Measurements from ENCODE around the gene CLK1. TPM values are rescaled to one million over a fixed set of nuclear protein-coding genes. Genes with fewer than 3 reads are reported as not detected.
A peak's percentile ranks its signal among the peaks of the same experiment; 100 is the strongest.

CLK1 gene
- total and polyA plus RNA-seq, 2 donors (not counting 3 experiments of a cell fraction or from before 2014, with no cell fraction given), result 61.4 to 92.4 TPM

DNA sequence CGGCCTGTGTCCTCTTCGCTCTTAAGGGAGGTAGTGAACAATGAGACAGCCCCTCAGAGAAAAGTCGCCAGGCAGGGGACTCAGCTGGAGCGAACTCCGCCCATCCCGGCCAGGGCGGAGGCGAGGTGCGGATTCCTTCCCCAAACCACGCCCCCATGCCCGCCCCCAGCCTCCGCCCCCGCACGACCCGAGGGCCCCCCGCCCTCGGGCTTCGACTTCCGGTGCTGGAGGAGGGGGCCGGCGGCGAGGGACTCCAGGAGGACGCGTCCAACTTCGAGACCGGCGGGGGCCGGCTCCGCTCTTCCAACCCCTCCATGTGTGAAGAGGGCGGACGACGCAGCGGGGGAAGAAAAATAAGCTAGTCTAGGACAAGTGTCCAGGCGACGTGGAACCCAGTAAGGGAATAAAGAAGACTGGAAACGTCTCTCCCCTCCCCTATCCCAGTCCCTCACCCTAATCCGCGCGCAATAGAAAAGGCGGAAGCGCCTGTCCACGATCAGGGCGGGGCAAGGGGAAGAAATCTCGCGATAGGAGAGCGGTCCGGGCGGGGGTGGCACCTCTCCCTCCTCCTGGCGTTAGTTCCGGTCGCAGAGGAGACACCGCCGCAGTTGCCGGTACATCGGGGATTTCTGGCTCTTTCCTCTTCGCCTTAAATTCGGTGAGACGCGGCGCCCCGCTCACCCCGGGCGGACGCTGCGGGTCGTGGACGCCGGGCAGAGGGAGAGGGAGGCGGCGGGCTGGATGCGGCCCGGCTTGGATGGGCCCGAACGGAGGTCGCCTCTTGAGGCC lies 52.9 kb downstream of the CLK1 start, which contains the start of gene BZW1:
BZW1 (plus strand) TSS at position 578 of the 789 bp plus-strand sequence. CDS start 1,308 bp downstream, outside the sequence.
- Histone ChIP-seq H3K79me2 (ENCODE audit: control insufficient read depth, insufficient read depth, low read length) (peaks cover 47% of the 10 kb centered on the region), H3K27ac (ENCODE audit: insufficient read depth, low read depth, low read length) (peak within 1 kb of the TSS; percentile 98), H3K4me2 (ENCODE audit: insufficient read depth, low read length) (peak within 1 kb of the TSS; percentile 100), H3K27me3 (ENCODE audit: control insufficient read depth in 2 of 2, insufficient read depth in 2 of 2, low read length in 2 of 2) (no peaks in the 10 kb centered on the region), H3K9me3 (replicated peaks; ENCODE audit: control insufficient read depth, insufficient read depth, low read length) (no peaks in the 10 kb centered on the region), H3K4me1 (ENCODE audit: control insufficient read depth, extremely low read depth, insufficient read depth, low read length) (peaks cover 34% of the 10 kb centered on the region), H2AFZ (ENCODE audit: low read depth, low read length) (peak within 1 kb of the TSS; percentile 46), H3K9ac (replicated peaks; ENCODE audit: extremely low read depth, insufficient read depth, low read length) (peak within 1 kb of the TSS; percentile 99), H3K4me3 (replicated peaks in 1 of 3; ENCODE audit: insufficient read depth in 1 of 3, low read depth in 1 of 3, low read length in 3 of 3) (peak within 1 kb of the TSS; percentile 76 to 99 (median 96)), H4K20me1 (replicated peaks; ENCODE audit: control insufficient read depth, extremely low read depth, insufficient read depth, low read length) (peaks cover 13% of the 10 kb centered on the region), H3K9me1 (replicated peaks; ENCODE audit: control insufficient read depth, extremely low read depth, insufficient read depth, low read length) (no peaks in the 10 kb centered on the region), H3K36me3 (ENCODE audit: control insufficient read depth in 2 of 2, extremely low read depth in 1 of 2, insufficient read depth in 2 of 2, low read length in 2 of 2) (peaks cover 11 to 23% of the 10 kb centered on the region in 2 experiments)
- POLR2A ChIA-PET, result interaction anchor here (0.6 to 0.8 kb wide), 2 partner anchors 24 to 56 kb away, joined by 3 read pairs; no protein-coding TSS in a partner anchor
- TF ChIP-seq POLR2AphosphoS5 (IDR thresholded peaks at IDR 0.05; ENCODE audit: insufficient read depth, low read depth, low read length), result peak; percentile 82
- TF ChIP-seq POLR2A (IDR thresholded peaks at IDR 0.05; ENCODE audit: low read depth, low read length), result peak; percentile 69
- no peak for TF ChIP-seq CTCF (IDR thresholded peaks at IDR 0.05; ENCODE audit: extremely low read depth in 1 of 2, insufficient read depth in 1 of 2, low read depth in 1 of 2, low read length in 2 of 2)
- no TSS peak for BruUV-seq (replicated peaks)
- CTCF ChIA-PET, result interaction anchor here (0.6 to 3.1 kb wide), 3 partner anchors 76 to 109 kb away, joined by 3 to 16 read pairs (median 7); no protein-coding TSS in a partner anchor
- intact Hi-C loops (cut with micrococcal nuclease) (loop anchor here (1.0 to 5.0 kb wide), 8 partner anchors 24 to 829 kb away; partner anchors contain the start of genes CLK1, NIF3L1 and PPIL3), dilution Hi-C loops (cut with MboI; ENCODE audit: extremely low pct_ligation_motif_present, low sequenced_read_pairs) (no loop called here)
- DNase-seq (ENCODE audit: low read depth, low spot score) (peak; percentile 95), FAIRE-seq (peak; percentile 82)

Data from endothelial cell of umbilical vein (primary cell).